HG02588 (cell line): ENCODE measurements around the gene ZNF287.

Experiments
- ATAC-seq: cut with Tn5 transposase; IDR thresholded peaks from one replicate; pipeline ENCODE4 v1.9.1; 2021; ENCODE audit warnings: mild to moderate bottlenecking, moderate library complexity; ENCODE audit not compliant: unreplicated experiment

The ZNF287 gene

DNA sequence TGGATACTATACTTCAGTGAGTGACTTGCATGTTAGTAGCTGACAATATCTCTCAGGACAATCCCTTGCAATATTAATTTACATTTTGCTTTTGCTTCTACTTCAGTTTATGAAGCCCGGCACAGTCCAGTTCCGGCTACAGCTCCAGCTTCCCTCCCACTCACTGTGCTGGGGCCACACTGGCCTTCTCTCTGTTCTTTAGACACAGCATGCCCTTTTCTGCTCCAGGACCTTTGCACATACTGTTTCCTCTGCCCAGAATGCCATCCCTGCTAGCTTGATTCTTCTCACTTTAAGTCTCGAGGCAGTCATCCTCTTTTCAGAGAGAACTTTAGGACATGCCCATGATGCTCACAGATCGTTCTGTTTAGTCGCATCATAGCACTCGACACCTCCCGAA lies 51.5 kb downstream of the ZNF287 start:
- no peak for ATAC-seq

DNA sequence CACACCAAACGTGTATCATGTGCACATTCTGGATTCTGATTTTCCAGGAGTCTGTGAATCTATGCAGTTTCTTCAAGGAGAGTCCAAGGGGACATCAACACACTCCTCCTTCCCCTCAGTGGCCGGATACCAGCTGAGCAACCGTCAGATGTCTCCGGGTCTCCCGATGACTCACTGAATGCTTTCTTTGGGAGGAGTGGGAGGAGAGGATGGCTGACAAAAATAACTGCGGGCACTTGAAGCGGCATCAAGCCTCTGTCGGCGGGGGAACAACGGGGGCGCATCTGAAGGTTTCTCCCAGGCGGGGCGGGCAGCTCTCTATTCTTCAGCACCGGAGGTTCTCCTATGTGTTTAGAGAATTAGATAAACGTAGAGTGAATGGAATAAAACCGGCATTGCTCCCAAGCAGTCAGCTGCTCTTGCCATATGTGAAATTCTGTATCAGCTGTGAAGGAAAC lies 52.4 kb downstream of the ZNF287 start:
- no peak for ATAC-seq

DNA sequence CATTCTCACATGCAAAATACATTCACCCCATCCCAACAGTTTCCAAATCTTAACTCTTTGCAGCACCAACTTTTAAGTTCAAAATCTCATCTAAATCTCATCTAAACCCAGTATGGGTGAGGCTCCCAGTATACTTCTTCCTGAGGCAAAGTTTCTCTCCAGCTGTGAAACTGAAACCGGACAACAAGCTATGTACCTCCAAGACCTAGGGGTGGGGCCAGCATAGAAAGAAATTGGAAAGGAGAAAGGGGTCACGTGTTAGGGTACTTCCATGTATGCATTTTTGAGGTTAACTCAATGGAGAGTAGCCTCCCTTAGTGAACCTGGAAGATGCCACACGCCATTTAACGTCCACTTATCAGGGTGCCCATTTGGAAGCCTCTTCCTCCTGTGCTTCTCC lies 53.1 kb downstream of the ZNF287 start:
- no peak for ATAC-seq

DNA sequence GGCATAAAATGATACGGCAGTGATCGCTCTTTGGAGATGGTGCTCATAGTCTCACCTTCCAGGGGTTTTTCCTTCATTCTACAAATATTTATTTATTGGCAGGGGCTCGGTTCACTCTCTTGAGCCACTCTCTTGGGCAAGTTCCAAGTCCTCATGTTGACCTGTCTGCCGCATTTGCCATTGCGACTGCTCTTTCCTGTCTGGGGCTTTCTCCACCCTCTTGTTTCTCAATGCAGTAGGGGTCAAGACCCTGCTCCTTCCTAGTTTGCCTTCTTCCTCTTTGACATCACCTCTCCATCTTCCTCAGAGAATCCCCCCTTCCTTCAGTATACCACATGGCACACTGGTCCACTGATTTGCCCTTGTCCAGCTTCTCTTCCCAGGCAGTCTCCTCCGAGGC lies 55.1 kb downstream of the ZNF287 start:
- no peak for ATAC-seq

DNA sequence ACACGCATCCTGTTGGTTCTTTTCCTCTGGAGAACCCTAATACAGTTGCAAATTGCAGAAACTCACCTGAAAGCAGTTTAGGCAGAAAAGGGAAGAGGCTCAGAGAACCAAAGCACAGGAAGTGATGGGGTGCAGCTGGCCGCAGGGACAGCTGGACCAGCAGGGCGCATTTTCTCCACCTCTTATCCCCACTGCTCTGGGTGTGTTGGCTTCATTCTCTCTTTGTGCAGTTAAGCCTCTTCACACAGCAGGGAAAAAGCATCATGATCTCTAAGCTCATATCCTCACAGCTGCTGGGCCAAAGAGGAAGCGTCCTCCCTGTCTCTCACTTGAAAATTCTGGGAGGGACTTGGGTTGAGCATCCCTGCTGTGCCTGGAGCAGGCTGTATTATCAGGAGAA lies 57.0 kb downstream of the ZNF287 start:
- no peak for ATAC-seq

DNA sequence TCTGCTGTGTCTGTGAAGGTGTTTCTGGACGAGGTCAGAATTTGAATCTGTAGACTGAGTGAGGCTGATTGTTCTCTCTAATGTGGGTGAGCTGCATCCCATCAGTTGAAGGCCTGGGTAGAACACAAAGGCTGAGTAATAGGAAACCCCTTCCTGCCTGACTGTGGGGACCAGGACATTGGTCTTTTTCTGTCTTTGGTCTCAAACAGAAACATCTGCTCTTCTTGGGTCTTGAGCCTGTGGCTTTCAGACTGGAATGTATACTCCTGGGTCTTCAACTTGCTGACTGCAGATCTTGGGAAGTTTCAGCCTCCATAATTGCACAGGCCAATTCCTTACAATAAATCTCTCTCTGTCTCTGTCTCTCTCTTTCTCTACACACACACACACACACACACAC lies 57.4 kb downstream of the ZNF287 start:
- no peak for ATAC-seq

DNA sequence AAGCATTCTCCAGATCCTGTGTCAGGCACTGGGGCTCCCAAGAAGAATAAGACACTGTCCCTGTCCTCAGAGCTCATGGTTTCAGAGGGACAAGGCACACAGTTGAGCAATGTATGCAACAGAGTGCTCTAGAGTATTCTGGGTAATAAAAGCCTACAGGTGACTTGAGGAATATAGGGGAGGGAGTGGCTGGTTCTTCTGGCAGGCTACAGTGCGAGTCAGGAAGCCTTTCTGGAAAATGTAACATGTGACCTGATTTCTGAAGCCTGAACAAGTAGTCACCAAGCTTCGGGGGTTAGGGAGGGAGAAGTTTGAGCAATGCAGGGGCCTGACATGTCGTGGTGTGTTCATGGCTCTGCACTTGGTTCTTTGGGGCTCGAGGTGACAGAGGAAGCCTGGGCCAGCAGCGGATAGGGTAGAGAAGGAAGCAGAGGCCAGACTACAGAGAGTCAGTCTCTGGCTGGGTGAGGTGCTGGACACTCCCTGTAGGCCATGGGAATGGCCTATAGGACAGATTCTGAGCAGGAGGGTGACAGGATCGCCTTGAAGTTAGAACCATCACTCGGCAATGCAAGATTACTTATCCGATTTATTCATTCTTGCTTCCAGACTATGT lies 61.0 kb downstream of the ZNF287 start:
- no peak for ATAC-seq

DNA sequence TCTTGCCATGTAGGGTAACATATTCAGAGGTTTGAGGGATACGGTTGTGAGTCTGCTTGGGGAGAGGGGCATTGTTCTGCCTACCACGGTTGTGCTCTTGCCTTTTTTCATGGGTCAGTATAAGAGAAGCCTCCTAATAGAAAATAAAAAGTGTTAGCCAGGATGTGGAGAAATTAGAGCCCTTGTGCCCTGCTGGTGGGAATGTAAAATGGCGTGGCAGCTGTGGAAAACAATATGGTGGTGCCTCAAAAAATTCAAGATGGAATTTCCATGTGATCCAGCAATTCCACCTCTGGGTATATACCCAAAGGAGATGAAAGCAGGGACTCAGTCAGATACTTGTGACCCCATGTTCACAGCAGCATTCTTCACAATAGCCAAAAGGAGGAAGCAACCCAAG lies 62.8 kb downstream of the ZNF287 start:
- no peak for ATAC-seq

DNA sequence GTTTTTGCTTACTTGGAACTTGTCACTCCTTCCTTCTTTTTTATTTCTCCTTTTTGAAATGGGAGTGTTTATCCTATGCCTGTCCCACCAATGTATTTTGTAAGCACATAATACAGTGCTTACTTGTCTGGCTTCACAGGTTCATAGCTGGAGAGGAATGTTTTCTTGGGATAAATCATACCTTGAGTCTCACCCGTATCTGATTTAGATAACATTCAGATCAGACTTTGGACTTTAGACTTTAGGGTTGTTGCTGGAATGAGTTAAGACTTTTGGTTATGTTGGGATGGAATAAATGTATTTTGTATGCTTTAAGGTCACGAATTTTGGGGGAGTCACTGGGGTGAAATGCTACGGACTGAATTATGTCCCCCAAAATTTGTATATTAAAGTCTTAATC lies 64.0 kb downstream of the ZNF287 start:
- ATAC-seq, result no peak
